B cell (primary cell): ENCODE measurements around the gene ACBD5. TPM values are rescaled to one million over a fixed set of nuclear protein-coding genes. Genes with fewer than 3 reads are reported as not detected.
"Not testable (repeated sequence)": the region's sequence is repeated elsewhere in the genome, so short reads cannot be mapped to it uniquely, and the experiment has no call there.

Experiments used
- ATAC-seq: fragments of 200-7000 bp; cut with Tn5 transposase; one replicate; pipeline ENCODE4 v1.10.0; 2021; ENCODE audit warnings: low read depth, mild to moderate bottlenecking, moderate number of reproducible peaks, moderate library complexity
- CTCF ChIA-PET: fragments of 350-600 bp; sonication (Branson Sonifier 250); formaldehyde crosslinking; loops from one replicate; lab custom pipeline; 2021; ENCODE audit warnings: antibody characterized with exemption, inconsistent platforms; lab: Charles Lee
- POLR2A ChIA-PET: fragments of 350-600 bp; sonication (Branson Sonifier 250); formaldehyde crosslinking; loops from one replicate; lab custom pipeline; 2021; ENCODE audit warnings: antibody characterized with exemption; lab: Charles Lee
- DNase-seq: peaks from one replicate; pipeline ENCODE4 v3.0.0; 2013
- H2AFZ ChIP-seq: 2 replicates; pipeline ENCODE4 v1.6.1; 2012; ENCODE audit warnings: mild to moderate bottlenecking, low read depth, low read length; ENCODE audit not compliant: insufficient read depth, poor library complexity, severe bottlenecking
- H3K27ac ChIP-seq, 2 donors: 1 replicate in 1 of 2; 2 replicates in 1 of 2; pipeline ENCODE4 v1.5.1; 2012 to 2013; ENCODE audit warnings: low read length in 2 of 2, mild to moderate bottlenecking in 2 of 2, moderate library complexity in 1 of 2
- H3K27me3 ChIP-seq, 4 experiments: fragments of 200-600 bp in 1 of 4; sonication (generic) in 1 of 4; replicated peaks in 1 of 4; 1 replicate in 2 of 4; 2 replicates in 2 of 4; pipeline versions ENCODE4 v1.6.1 to v1.7.0; 2013 to 2016; ENCODE audit warnings: low read length in 3 of 4, mild to moderate bottlenecking in 2 of 4, mixed read lengths in 1 of 4, moderate library complexity in 1 of 4; ENCODE audit not compliant: insufficient read depth in 4 of 4, control insufficient read depth in 3 of 4; ENCODE audit errors: control extremely low read depth in 1 of 4
- H3K36me3 ChIP-seq, 2 experiments: replicated peaks in 1 of 2; 1 replicate in 1 of 2; 2 replicates in 1 of 2; pipeline versions ENCODE4 v1.6.1 to v1.7.1; 2013; ENCODE audit warnings: low read length in 1 of 2; ENCODE audit not compliant: insufficient read depth in 2 of 2, control insufficient read depth in 1 of 2; ENCODE audit errors: control extremely low read depth in 1 of 2, extremely low read depth in 1 of 2
- H3K4me1 ChIP-seq, 2 donors: fragments of 200-600 bp in 1 of 2; sonication (generic) in 1 of 2; 1 replicate in 1 of 2; 2 replicates in 1 of 2; pipeline versions ENCODE4 v1.5.1 to v1.6.1; 2013 to 2017; ENCODE audit warnings: low read length in 2 of 2; ENCODE audit not compliant: control insufficient read depth in 2 of 2, insufficient read depth in 2 of 2
- H3K4me2 ChIP-seq: replicated peaks from 2 replicates; pipeline ENCODE3; 2012; ENCODE audit warnings: mild to moderate bottlenecking, low read depth, low read length; ENCODE audit not compliant: poor library complexity, severe bottlenecking
- H3K4me3 ChIP-seq, 5 experiments: fragments of 200-600 bp in 1 of 5; sonication (generic) in 1 of 5; 1 replicate in 3 of 5; 2 replicates in 2 of 5; pipeline versions ENCODE4 v1.5.1 to v1.7.0; 2011 to 2016; ENCODE audit warnings: low read length in 4 of 5, mild to moderate bottlenecking in 4 of 5, low read depth in 2 of 5, control low read depth in 1 of 5, moderate library complexity in 1 of 5; ENCODE audit not compliant: insufficient read depth in 1 of 5; ENCODE audit errors: control extremely low read depth in 1 of 5, extremely low read depth in 1 of 5
- H3K79me2 ChIP-seq: fragments of 200-600 bp; sonication (generic); one replicate; pipeline ENCODE4 v1.6.0; 2016; ENCODE audit warnings: low read length; ENCODE audit not compliant: control insufficient read depth, insufficient read depth
- H3K9ac ChIP-seq: fragments of 200-600 bp; sonication (generic); 2 replicates; pipeline ENCODE4 v1.6.1; 2017; ENCODE audit warnings: mild to moderate bottlenecking, low read length, moderate library complexity
- H3K9me3 ChIP-seq, 3 donors: one replicate each; pipeline versions ENCODE4 v1.6.1 to v1.7.1; 2013; ENCODE audit warnings: low read length in 2 of 3; ENCODE audit not compliant: control insufficient read depth in 2 of 3, insufficient read depth in 1 of 3; ENCODE audit errors: control extremely low read depth in 1 of 3
- H4K20me1 ChIP-seq: 2 replicates; pipeline ENCODE4 v1.6.0; 2012; ENCODE audit warnings: mild to moderate bottlenecking, low read length; ENCODE audit not compliant: insufficient read depth, control insufficient read depth, poor library complexity, severe bottlenecking
- H3K27ac Mint-ChIP-seq: one replicate; pipeline ENCODE4 v1.8.0; 2021; ENCODE audit warnings: mixed read lengths
- H3K27me3 Mint-ChIP-seq: one replicate; pipeline ENCODE4 v1.8.0; 2021; ENCODE audit warnings: mixed read lengths
- H3K4me1 Mint-ChIP-seq: one replicate; pipeline ENCODE4 v1.8.0; 2021; ENCODE audit warnings: mixed read lengths
- H3K4me3 Mint-ChIP-seq: one replicate; pipeline ENCODE4 v1.8.0; 2021; ENCODE audit warnings: mixed read lengths
- H3K9me3 Mint-ChIP-seq: one replicate; pipeline ENCODE4 v1.8.0; 2022; ENCODE audit warnings: mixed read lengths; ENCODE audit not compliant: insufficient read depth
- EZH2 ChIP-seq: IDR thresholded peaks from 2 replicates; pipeline ENCODE4 v1.6.1; 2012; ENCODE audit warnings: borderline replicate concordance, low read depth, mild to moderate bottlenecking, moderate library complexity, low read length; ENCODE audit not compliant: insufficient read depth, poor library complexity, severe bottlenecking
- WGBS: methylation state at CpG from one replicate; pipeline ENCODE4 v1.1.5; 2013; ENCODE audit warnings: missing lambda C conversion rate; ENCODE audit not compliant: insufficient coverage; 5-methylcytosine and 5-hydroxymethylcytosine counted together
- intact Hi-C: fragments of 100-400 bp; cut with micrococcal nuclease; formaldehyde crosslinking; loops from one replicate; pipeline ENCODE4 v1.10.0; 2022
- polyA plus RNA-seq: library from polyadenylated mRNA; depleted of rRNA; stranded (reverse); fragments of >200 nt; gene quantifications from 2 replicates; pipeline ENCODE4 v1.2.3, GENCODE V29; 2012
- total RNA-seq, 2 donors: library from RNA; stranded (reverse); fragments of 120-200 nt in 1 of 2; gene quantifications; 1 replicate in 1 of 2; 2 replicates in 1 of 2; pipeline versions ENCODE4 v1.2.3 to v1.2.4, GENCODE V29; 2013 to 2022
- TF ChIP-seq, protein P1 (sequence below): fragments of 200-600 bp; IDR thresholded peaks from one replicate; pipeline ENCODE4 v1.8.0; 2022; ENCODE audit warnings: antibody characterized with exemption, mild to moderate bottlenecking

Gene ACBD5
- total and polyA plus RNA-seq, 2 donors (not counting 1 experiment from before 2014, with no cell fraction given), result 8.2 to 24.0 TPM

GRCh38 chr10:27158421-27158820, 82.2 kb downstream of the ACBD5 start:
- POLR2A ChIA-PET, result no interaction called here
- intact Hi-C loops, result no loop called here
- H4K20me1 ChIP-seq, result peaks cover 5% of the 10 kb centered on the region
- ATAC-seq, result no peak
- H3K36me3 ChIP-seq, result peaks cover 4 to 22% of the 10 kb centered on the region in 2 experiments
- no peaks in the 10 kb centered on the region for H3K27me3 ChIP-seq
- CTCF ChIA-PET, result no interaction called here
- H2AFZ ChIP-seq, result no peak overlapping the region
- H3K27ac ChIP-seq, result no peak overlapping the region
- peaks cover 3 to 17% of the 10 kb centered on the region in 2 donors for H3K4me1 ChIP-seq
- H3K4me2 ChIP-seq, result no peak overlapping the region
- H3K9me3 ChIP-seq, result no peaks in the 10 kb centered on the region
- H3K4me1 Mint-ChIP-seq, result peaks cover 23% of the 10 kb centered on the region
- H3K27ac Mint-ChIP-seq, result no peak overlapping the region
- TF ChIP-seq, protein P1, sequence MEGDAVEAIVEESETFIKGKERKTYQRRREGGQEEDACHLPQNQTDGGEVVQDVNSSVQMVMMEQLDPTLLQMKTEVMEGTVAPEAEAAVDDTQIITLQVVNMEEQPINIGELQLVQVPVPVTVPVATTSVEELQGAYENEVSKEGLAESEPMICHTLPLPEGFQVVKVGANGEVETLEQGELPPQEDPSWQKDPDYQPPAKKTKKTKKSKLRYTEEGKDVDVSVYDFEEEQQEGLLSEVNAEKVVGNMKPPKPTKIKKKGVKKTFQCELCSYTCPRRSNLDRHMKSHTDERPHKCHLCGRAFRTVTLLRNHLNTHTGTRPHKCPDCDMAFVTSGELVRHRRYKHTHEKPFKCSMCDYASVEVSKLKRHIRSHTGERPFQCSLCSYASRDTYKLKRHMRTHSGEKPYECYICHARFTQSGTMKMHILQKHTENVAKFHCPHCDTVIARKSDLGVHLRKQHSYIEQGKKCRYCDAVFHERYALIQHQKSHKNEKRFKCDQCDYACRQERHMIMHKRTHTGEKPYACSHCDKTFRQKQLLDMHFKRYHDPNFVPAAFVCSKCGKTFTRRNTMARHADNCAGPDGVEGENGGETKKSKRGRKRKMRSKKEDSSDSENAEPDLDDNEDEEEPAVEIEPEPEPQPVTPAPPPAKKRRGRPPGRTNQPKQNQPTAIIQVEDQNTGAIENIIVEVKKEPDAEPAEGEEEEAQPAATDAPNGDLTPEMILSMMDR, result no peak
- TF ChIP-seq EZH2, result no peak
- H3K27me3 Mint-ChIP-seq, result no peaks in the 10 kb centered on the region
- H3K4me3 Mint-ChIP-seq, result no peak overlapping the region
- DNase-seq, result no peak
- H3K79me2 ChIP-seq, result peaks cover 21% of the 10 kb centered on the region
- no peaks in the 10 kb centered on the region for H3K9me3 Mint-ChIP-seq
- H3K9ac ChIP-seq, result no peak overlapping the region
- H3K4me3 ChIP-seq, result no peak overlapping the region

GRCh38 chr10:27157150-27157549, 83.4 kb downstream of the ACBD5 start:
- intact Hi-C loops, result no loop called here
- Histone ChIP-seq H3K4me1 (peaks cover 16 to 29% of the 10 kb centered on the region in 2 donors), H3K9ac (no peak overlapping the region), H3K27me3 (no peaks in the 10 kb centered on the region), H4K20me1 (peaks cover 12% of the 10 kb centered on the region), H3K9me3 (no peaks in the 10 kb centered on the region), H3K27ac (no peak overlapping the region), H3K4me3 (no peak overlapping the region), H2AFZ (no peak overlapping the region), H3K79me2 (peaks cover 33% of the 10 kb centered on the region), H3K4me2 (no peak overlapping the region), H3K36me3 (peaks cover 4 to 18% of the 10 kb centered on the region in 2 experiments)
- POLR2A ChIA-PET, result interaction anchor here (0.7 kb wide), 1 partner anchor 24 kb away, joined by 3 read pairs; no protein-coding TSS in a partner anchor
- H3K4me3 Mint-ChIP-seq, result peak overlapping the region; percentile 96
- peak overlapping the region; percentile 32 for H3K27ac Mint-ChIP-seq
- no peaks in the 10 kb centered on the region for H3K27me3 Mint-ChIP-seq
- no peak for ATAC-seq
- no CpG with 5 or more reads among the region's 2 CpGs for WGBS
- peaks cover 36% of the 10 kb centered on the region for H3K4me1 Mint-ChIP-seq
- CTCF ChIA-PET, result no interaction called here
- no peaks in the 10 kb centered on the region for H3K9me3 Mint-ChIP-seq
- TF ChIP-seq, protein P1, result no peak
- no peak for TF ChIP-seq EZH2
- no peak for DNase-seq

GRCh38 chr10:27156566-27156965, 84.0 kb downstream of the ACBD5 start:
- H3K4me1 ChIP-seq, result peaks cover 16 to 29% of the 10 kb centered on the region in 2 donors
- 78% methylated on average over 10 of the region's 17 CpGs for WGBS
- ATAC-seq, H3K9me3 Mint-ChIP-seq, CTCF ChIA-PET, H3K27me3 Mint-ChIP-seq, DNase-seq, H3K9me3 ChIP-seq, H3K27me3 ChIP-seq, intact Hi-C loops: not testable (repeated sequence)
- Mint-ChIP-seq H3K27ac (peak overlapping the region; percentile 26), H3K4me3 (peak overlapping the region; percentile 96), H3K4me1 (peaks cover 39% of the 10 kb centered on the region)
- peak overlapping the region; percentile 55 to 98 (median 88) for H3K4me3 ChIP-seq
- H2AFZ ChIP-seq, result peak overlapping the region; percentile 71
- H3K4me2 ChIP-seq, result peak overlapping the region; percentile 74
- H3K36me3 ChIP-seq, result peaks cover 4 to 12% of the 10 kb centered on the region in 2 experiments
- H4K20me1 ChIP-seq, result peaks cover 12% of the 10 kb centered on the region
- peak overlapping the region; percentile 97 for H3K27ac ChIP-seq
- H3K9ac ChIP-seq, result peak overlapping the region; percentile 93
- peaks cover 39% of the 10 kb centered on the region for H3K79me2 ChIP-seq
- POLR2A ChIA-PET, result interaction anchor here (0.7 to 1.2 kb wide), 2 partner anchors 23 to 85 kb away, joined by 3 read pairs; no protein-coding TSS in a partner anchor
